ENCODE measurements around the gene ITPR1.

DNA sequence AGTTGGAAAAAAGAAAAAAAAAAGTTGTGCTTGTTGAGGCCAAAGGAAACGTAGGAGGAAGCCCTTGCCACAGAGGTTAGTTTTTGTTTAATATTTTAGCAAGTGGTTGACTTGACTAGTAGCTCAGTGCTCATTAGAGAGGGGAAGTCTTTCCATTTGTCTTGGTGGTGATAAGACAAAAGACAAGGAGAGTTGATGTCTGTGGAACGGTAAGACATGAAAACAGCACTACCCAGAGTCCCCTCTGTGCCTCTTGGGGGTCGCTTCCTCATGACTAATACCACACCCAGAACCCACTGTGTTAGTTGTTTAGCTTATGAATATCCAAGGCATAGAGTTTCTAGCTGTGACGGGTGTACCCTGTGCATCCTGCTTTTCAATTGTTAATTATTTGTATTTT lies 211.4 kb downstream of the ITPR1 start:
- TF ChIP-seq ZNF274 (IDR thresholded peaks at IDR 0.05; ENCODE audit: low read depth, low read length) (no peak), SUZ12 (IDR thresholded peaks at IDR 0.05; ENCODE audit: extremely low read depth, insufficient read depth, insufficient read length) (no peak), YY1 (IDR thresholded peaks at IDR 0.05; ENCODE audit: insufficient read depth, insufficient read length) (no peak)
